ENCODE results near the gene FGF22. TPM values are rescaled to one million over a fixed set of nuclear protein-coding genes. Genes with fewer than 3 reads are reported as not detected.

Gene FGF22
- total and polyA plus RNA-seq, 2 of the 4 experiments (the other 2 are of a cell fraction), result 0.14 TPM; not detected in 1

- Histone ChIP-seq H2AK9ac (replicated peaks; ENCODE audit: low read depth, low read length, poor library complexity) (peak overlapping the region; percentile 42), H3K4me2 (ENCODE audit: low read depth, low read length) (no peak overlapping the region), H3K18ac (ENCODE audit: low read depth, low read length) (no peak overlapping the region), H4K20me1 (ENCODE audit: insufficient read depth, low read length) (peaks cover 5% of the 10 kb centered on the region; the same call in 1 of the 2 replicates), H4K5ac (ENCODE audit: low read depth, low read length) (no peak overlapping the region), H3K27me3 (ENCODE audit: control insufficient read depth, insufficient read depth, low read length) (no peaks in the 10 kb centered on the region), H4K8ac (ENCODE audit: low read depth in 2 of 2, low read length in 2 of 2) (no peak overlapping the region), H3K9ac (ENCODE audit: low read depth, low read length) (no peak overlapping the region), H3K14ac (replicated peaks; ENCODE audit: low read depth, low read length) (no peak overlapping the region), H3K23ac (ENCODE audit: low read depth, low read length) (no peak overlapping the region), H3K27ac (ENCODE audit: insufficient read depth, low read length) (no peak overlapping the region), H3K4me3 (ENCODE audit: insufficient read depth, low read depth, low read length) (no peak overlapping the region), H4K91ac (ENCODE audit: insufficient read depth, low read depth, low read length) (no peak overlapping the region), H2AK5ac (ENCODE audit: low read depth, low read length) (no peak overlapping the region), H3K9me3 (ENCODE audit: control insufficient read depth, insufficient read depth, low read length) (no peaks in the 10 kb centered on the region), H3K56ac (ENCODE audit: extremely low read depth, insufficient read depth, low read length) (no peak overlapping the region), H2BK20ac (ENCODE audit: low read depth, low read length) (no peak overlapping the region), H3K4me1 (ENCODE audit: control insufficient read depth, insufficient read depth, low read length) (no peaks in the 10 kb centered on the region), H2BK15ac (ENCODE audit: low read depth, low read length) (no peak overlapping the region), H3K79me1 (ENCODE audit: low read depth in 1 of 2, low read length in 2 of 2) (no peaks in the 10 kb centered on the region; a peak in 1 of 4 replicates), H3K4ac (ENCODE audit: low read depth, low read length) (no peak overlapping the region), H2AFZ (replicated peaks; ENCODE audit: low read length, poor library complexity) (no peak overlapping the region), H2BK5ac (ENCODE audit: low read depth, low read length, poor library complexity, severe bottlenecking) (no peak overlapping the region), H3K36me3 (ENCODE audit: control insufficient read depth, insufficient read depth, low read length) (peaks cover 39% of the 10 kb centered on the region), H2BK120ac (ENCODE audit: low read depth, low read length) (no peak overlapping the region), H3K9me1 (ENCODE audit: insufficient read depth, low read length) (no peaks in the 10 kb centered on the region)
- no TSS peak for BruUV-seq (replicated peaks)
- ChIA-PET POLR2A (ENCODE audit: unreplicated experiment) (no interaction called here), CTCF (no interaction called here)
- dilution Hi-C loops (cut with HindIII; ENCODE audit: low sequenced_read_pairs, unreplicated experiment) (no loop called here), intact Hi-C loops (cut with micrococcal nuclease) (no loop called here), in situ Hi-C loops (cut with MboI; ENCODE audit: low sequenced_read_pairs) (no loop called here)
- DNase-seq (no peak), ATAC-seq (ENCODE audit: low read depth) (no peak)
- 100% methylated on average over 1 of the region's 14 CpGs; no CpG with 5 or more reads in 1 of the 2 experiments for WGBS, 2 experiments (ENCODE audit: extremely low coverage in 2 of 2, insufficient read length in 1 of 2)
- TF ChIP-seq MXI1 (IDR thresholded peaks at IDR 0.05; ENCODE audit: borderline replicate concordance, low read depth, low read length) (no peak), POLR2A (IDR thresholded peaks at IDR 0.05; ENCODE audit: low read depth, low read length) (no peak), MAZ (IDR thresholded peaks at IDR 0.05; ENCODE audit: borderline replicate concordance, low read depth, low read length) (no peak), RAD21 (IDR thresholded peaks at IDR 0.05; ENCODE audit: low read length) (no peak), MAFK (IDR thresholded peaks at IDR 0.05; ENCODE audit: low read depth, low read length) (no peak), ELK1 (IDR thresholded peaks at IDR 0.05; ENCODE audit: borderline replicate concordance, low read depth, low read length) (no peak), USF2 (IDR thresholded peaks at IDR 0.05; ENCODE audit: low read depth, low read length) (no peak), RCOR1 (IDR thresholded peaks at IDR 0.05; ENCODE audit: insufficient replicate concordance, low read length) (no peak), RFX5 (IDR thresholded peaks at IDR 0.05; ENCODE audit: low read depth, low read length) (no peak), FOS (IDR thresholded peaks at IDR 0.05; ENCODE audit: low read depth, low read length) (no peak), CTCF (conservative IDR thresholded peaks at IDR 0.05; ENCODE audit: low read depth, low read length) (no peak), CEBPB (IDR thresholded peaks at IDR 0.05; ENCODE audit: low read depth, low read length) (no peak), NFE2L2 (IDR thresholded peaks at IDR 0.05; ENCODE audit: low read depth, low read length) (no peak), BHLHE40 (IDR thresholded peaks at IDR 0.05; ENCODE audit: low read depth, low read length) (no peak), SMC3 (IDR thresholded peaks at IDR 0.05; ENCODE audit: low read depth, low read length) (no peak), CHD1 (IDR thresholded peaks at IDR 0.05; ENCODE audit: low read depth, low read length) (no peak)
Observed at GRCh38 chr19:644789-645188, 5.1 kb downstream of the FGF22 start.

All from IMR-90 (cell line).